A172 (cell line): ENCODE results near the gene ITPK1. TPM values are rescaled to one million over a fixed set of nuclear protein-coding genes. Genes with fewer than 3 reads are reported as not detected.

ENCODE experiments used
- DNase-seq: peaks from one replicate; pipeline ENCODE4 v3.0.0-alpha.2; 2015; ENCODE audit warnings: low spot score
- total RNA-seq: library from RNA; depleted of rRNA; stranded (reverse); fragments of >200 nt; shearing (Covaris generic); gene quantifications from 2 replicates; pipeline ENCODE4 v1.2.3, GENCODE V29; 2014

The ITPK1 gene
- total RNA-seq, 1 experiment from 2014 or later: 9.2 TPM

GRCh38 chr14:93061380-93062012, 54.2 kb downstream of the ITPK1 start:
- no peak for DNase-seq

- no peak for DNase-seq
Measured at GRCh38 chr14:93060841-93061240, 54.9 kb downstream of the ITPK1 start.

GRCh38 chr14:93059917-93060545, 55.7 kb downstream of the ITPK1 start:
- DNase-seq: no peak

- DNase-seq: no peak
Measured at GRCh38 chr14:93059260-93059659, 56.5 kb downstream of the ITPK1 start.

GRCh38 chr14:93057586-93058280, 58.0 kb downstream of the ITPK1 start:
- no peak for DNase-seq

GRCh38 chr14:93056840-93057585, 58.7 kb downstream of the ITPK1 start:
- DNase-seq: peak; percentile 25

- no peak for DNase-seq
Measured at GRCh38 chr14:93056166-93056839, 59.4 kb downstream of the ITPK1 start.

- DNase-seq: no peak
Measured at GRCh38 chr14:93055651-93056115, 60.0 kb downstream of the ITPK1 start.

GRCh38 chr14:93054876-93055275, 60.8 kb downstream of the ITPK1 start:
- DNase-seq: no peak

GRCh38 chr14:93054006-93054405, 61.7 kb downstream of the ITPK1 start:
- DNase-seq: no peak

GRCh38 chr14:93051600-93052546, 63.9 kb downstream of the ITPK1 start:
- DNase-seq: no peak

GRCh38 chr14:93050761-93051160, 65.0 kb downstream of the ITPK1 start:
- no peak for DNase-seq

- no peak for DNase-seq
Measured at GRCh38 chr14:93049867-93050331, 65.8 kb downstream of the ITPK1 start.

GRCh38 chr14:93049315-93049714, 66.4 kb downstream of the ITPK1 start:
- no peak for DNase-seq

GRCh38 chr14:93048843-93049242, 66.9 kb downstream of the ITPK1 start:
- no peak for DNase-seq

- DNase-seq: no peak
Measured at GRCh38 chr14:93047661-93048060, 68.1 kb downstream of the ITPK1 start.

GRCh38 chr14:93047157-93047556, 68.6 kb downstream of the ITPK1 start:
- no peak for DNase-seq

- DNase-seq: no peak
Measured at GRCh38 chr14:93046705-93047050, 69.0 kb downstream of the ITPK1 start.

- peak; percentile 73 for DNase-seq
Measured at GRCh38 chr14:93045965-93046704, 69.6 kb downstream of the ITPK1 start.

- peak; percentile 35 for DNase-seq
Measured at GRCh38 chr14:93045211-93045674, 70.5 kb downstream of the ITPK1 start.
